H9 (cell line): ENCODE data around the gene FBLN2. TPM values are rescaled to one million over a fixed set of nuclear protein-coding genes. Genes with fewer than 3 reads are reported as not detected.

ENCODE experiments used
- DNase-seq: peaks from one replicate; pipeline ENCODE4 v3.0.0-alpha.2; 2017
- H2AFZ ChIP-seq: one replicate; pipeline ENCODE4 v1.6.1; 2013; ENCODE audit warnings: mild to moderate bottlenecking, low read length, control low read depth, moderate library complexity
- H2AK5ac ChIP-seq: 2 replicates; pipeline ENCODE4 v1.6.1; 2013; ENCODE audit warnings: low read length, control low read depth, mixed read lengths; ENCODE audit not compliant: insufficient read length
- H2BK120ac ChIP-seq: one replicate; pipeline ENCODE4 v1.6.1; 2013; ENCODE audit warnings: low read depth, mild to moderate bottlenecking, low read length, control low read depth, inconsistent platforms; ENCODE audit not compliant: poor library complexity, severe bottlenecking
- H2BK12ac ChIP-seq: 2 replicates; pipeline ENCODE4 v1.6.1; 2013; ENCODE audit warnings: low read length, control low read depth, mixed read lengths, low read depth; ENCODE audit not compliant: insufficient read length
- H2BK15ac ChIP-seq: 2 replicates; pipeline ENCODE4 v1.6.1; 2013; ENCODE audit warnings: low read depth, low read length, control low read depth
- H2BK20ac ChIP-seq: one replicate; pipeline ENCODE4 v1.6.1; 2013; ENCODE audit warnings: low read depth, mild to moderate bottlenecking, low read length, control low read depth, inconsistent platforms; ENCODE audit not compliant: poor library complexity, severe bottlenecking
- H2BK5ac ChIP-seq: 2 replicates; pipeline ENCODE4 v1.6.1; 2013; ENCODE audit warnings: low read length, control low read depth, mixed read lengths; ENCODE audit not compliant: insufficient read length
- H3K14ac ChIP-seq: 2 replicates; pipeline ENCODE4 v1.6.1; 2013; ENCODE audit warnings: low read length, control low read depth; ENCODE audit not compliant: insufficient read depth
- H3K18ac ChIP-seq: 2 replicates; pipeline ENCODE4 v1.6.1; 2013; ENCODE audit warnings: low read depth, mild to moderate bottlenecking, mixed read lengths, low read length, control low read depth; ENCODE audit not compliant: insufficient read length
- H3K23ac ChIP-seq: 2 replicates; pipeline ENCODE4 v1.6.1; 2013; ENCODE audit warnings: low read length, control low read depth, mixed read lengths, low read depth; ENCODE audit not compliant: insufficient read length
- H3K23me2 ChIP-seq: 2 replicates; pipeline ENCODE4 v1.6.1; 2013; ENCODE audit warnings: low read depth, mild to moderate bottlenecking, mixed read lengths, low read length, control low read depth; ENCODE audit not compliant: insufficient read length, poor library complexity, severe bottlenecking
- H3K27ac ChIP-seq: 2 replicates; pipeline ENCODE4 v1.5.1; 2013; ENCODE audit warnings: low read length, control low read depth, mixed read lengths, low read depth; ENCODE audit not compliant: insufficient read length
- H3K27me3 ChIP-seq: 2 replicates; pipeline ENCODE4 v1.6.1; 2013; ENCODE audit warnings: low read length, control low read depth, inconsistent platforms; ENCODE audit not compliant: insufficient read depth
- H3K4ac ChIP-seq: 2 replicates; pipeline ENCODE4 v1.6.1; 2013; ENCODE audit warnings: low read depth, mild to moderate bottlenecking, control low read depth, inconsistent platforms, low read length, moderate library complexity
- H3K4me1 ChIP-seq: 2 replicates; pipeline ENCODE4 v1.6.1; 2013; ENCODE audit warnings: low read length, control low read depth, inconsistent platforms; ENCODE audit not compliant: insufficient read depth
- H3K4me2 ChIP-seq: 2 replicates; pipeline ENCODE4 v1.6.1; 2013; ENCODE audit warnings: low read length, control low read depth, mixed read lengths; ENCODE audit not compliant: insufficient read length, insufficient read depth
- H3K56ac ChIP-seq: 2 replicates; pipeline ENCODE4 v1.6.1; 2013; ENCODE audit warnings: low read depth, mild to moderate bottlenecking, mixed read lengths, low read length, control low read depth; ENCODE audit not compliant: insufficient read length
- H3K79me1 ChIP-seq: 2 replicates; pipeline ENCODE4 v1.6.1; 2013; ENCODE audit warnings: low read depth, mild to moderate bottlenecking, moderate library complexity, low read length, control low read depth, inconsistent platforms; ENCODE audit not compliant: insufficient read depth, poor library complexity, severe bottlenecking
- H3K79me2 ChIP-seq: 2 replicates; pipeline ENCODE4 v1.6.1; 2013; ENCODE audit warnings: low read length, control low read depth, inconsistent platforms; ENCODE audit not compliant: insufficient read depth
- H3K9ac ChIP-seq: 2 replicates; pipeline ENCODE4 v1.6.1; 2013; ENCODE audit warnings: low read length, control low read depth, mixed read lengths; ENCODE audit not compliant: insufficient read length; ENCODE audit errors: extremely low read depth
- H3K9me3 ChIP-seq: one replicate; pipeline ENCODE4 v1.6.1; 2013; ENCODE audit warnings: low read depth, low read length, inconsistent platforms; ENCODE audit not compliant: control insufficient read depth
- H3T11ph ChIP-seq: one replicate; pipeline ENCODE4 v1.6.1; 2013; ENCODE audit warnings: mild to moderate bottlenecking, low read length, control low read depth, inconsistent platforms
- H4K20me1 ChIP-seq: one replicate; pipeline ENCODE4 v1.6.1; 2013; ENCODE audit not compliant: control insufficient read depth, insufficient read length, insufficient read depth
- H4K5ac ChIP-seq: 2 replicates; pipeline ENCODE4 v1.6.1; 2013; ENCODE audit warnings: low read depth, mild to moderate bottlenecking, mixed read lengths, low read length, control low read depth; ENCODE audit not compliant: insufficient read length
- H4K8ac ChIP-seq: replicated peaks from 2 replicates; pipeline ENCODE4 v1.6.1; 2013; ENCODE audit warnings: low read length, control low read depth, mixed read lengths, low read depth; ENCODE audit not compliant: insufficient read length
- H4K91ac ChIP-seq: 2 replicates; pipeline ENCODE4 v1.6.1; 2013; ENCODE audit warnings: low read depth, mild to moderate bottlenecking, moderate library complexity, mixed read lengths, low read length, control low read depth; ENCODE audit not compliant: insufficient read length
- H3K27ac Mint-ChIP-seq, 3 experiments: 2 replicates in 2 of 3; 3 replicates in 1 of 3; pipeline ENCODE4 v1.8.0; 2020 to 2021; ENCODE audit warnings: mixed read lengths in 3 of 3, mild to moderate bottlenecking in 1 of 3, moderate library complexity in 1 of 3
- H3K27me3 Mint-ChIP-seq: 2 replicates; pipeline ENCODE4 v1.8.0; 2021; ENCODE audit warnings: low read depth, mild to moderate bottlenecking, moderate library complexity, mixed read lengths
- H3K36me3 Mint-ChIP-seq, 3 experiments: 2 replicates in 2 of 3; 3 replicates in 1 of 3; pipeline ENCODE4 v1.8.0; 2020 to 2021; ENCODE audit warnings: low read depth in 3 of 3, mixed read lengths in 3 of 3; ENCODE audit not compliant: insufficient read depth in 1 of 3
- H3K4me1 Mint-ChIP-seq, 2 experiments: 2 replicates each; pipeline ENCODE4 v1.8.0; 2020; ENCODE audit warnings: mixed read lengths in 2 of 2
- H3K4me3 Mint-ChIP-seq, 2 experiments: 2 replicates in 1 of 2; 3 replicates in 1 of 2; pipeline ENCODE4 v1.8.0; 2020 to 2021; ENCODE audit warnings: mild to moderate bottlenecking in 2 of 2, mixed read lengths in 2 of 2, moderate library complexity in 1 of 2
- H3K9me3 Mint-ChIP-seq, 2 experiments: 2 replicates in 1 of 2; 3 replicates in 1 of 2; pipeline ENCODE4 v1.8.0; 2020; ENCODE audit warnings: mild to moderate bottlenecking in 2 of 2, mixed read lengths in 2 of 2, moderate library complexity in 1 of 2
- CTCF ChIP-seq: fragments of 200-600 bp; sonication (generic); conservative IDR thresholded peaks from 3 replicates; pipeline ENCODE4 v1.8.0; 2021; ENCODE audit warnings: antibody characterized with exemption, mild to moderate bottlenecking
- WGBS: extraction: QIAGEN DNeasy Blood & Tissue Kit; methylation state at CpG from one replicate; pipeline ENCODE4 v1.1.7; 2013; ENCODE audit warnings: missing lambda C conversion rate, low lambda C conversion rate, mixed read lengths; ENCODE audit not compliant: insufficient read length; ENCODE audit errors: extremely low coverage; 5-methylcytosine and 5-hydroxymethylcytosine counted together
- total RNA-seq: library from RNA; stranded (reverse); gene quantifications from 2 replicates; pipeline ENCODE4 v1.2.1, GENCODE V29; 2021

FBLN2 gene
- total RNA-seq, 1 experiment from 2014 or later = 11.8 TPM

GRCh38 chr3:13512451-13512850 lies 36.5 kb upstream of the FBLN2 start:
- Histone ChIP-seq H3K14ac (no peak overlapping the region), H3K27ac (no peak overlapping the region), H3K4ac (no peak overlapping the region), H2BK20ac (no peak overlapping the region), H4K8ac (no peak overlapping the region), H4K91ac (no peak overlapping the region), H3K56ac (no peak overlapping the region), H3K23me2 (no peaks in the 10 kb centered on the region), H2BK12ac (no peak overlapping the region), H4K5ac (no peak overlapping the region), H3T11ph (no peak overlapping the region), H4K20me1 (peaks cover under 1% of the 10 kb centered on the region), H2AFZ (no peak overlapping the region), H2BK15ac (no peak overlapping the region), H3K9me3 (no peaks in the 10 kb centered on the region), H3K23ac (no peak overlapping the region), H3K79me1 (no peaks in the 10 kb centered on the region), H3K18ac (no peak overlapping the region), H3K79me2 (no peaks in the 10 kb centered on the region), H3K4me1 (no peaks in the 10 kb centered on the region), H2BK120ac (no peak overlapping the region), H3K4me2 (no peak overlapping the region), H2BK5ac (no peak overlapping the region), H3K27me3 (no peaks in the 10 kb centered on the region), H3K9ac (no peak overlapping the region), H2AK5ac (no peak overlapping the region)
- Mint-ChIP-seq H3K27me3 (no peaks in the 10 kb centered on the region; the same call in 1 of the 2 replicates), H3K36me3 (peaks cover 0 to 1% (median 0%) of the 10 kb centered on the region in 3 experiments; a peak in 1 of 7 replicates), H3K27ac (no peak overlapping the region), H3K9me3 (no peaks in the 10 kb centered on the region; a peak in 1 of 5 replicates), H3K4me3 (no peak overlapping the region), H3K4me1 (peaks cover 1 to 5% of the 10 kb centered on the region in 2 experiments)
- DNase-seq = no peak
- no peak for TF ChIP-seq CTCF
- no CpG with 5 or more reads among the region's 7 CpGs for WGBS
